ENCODE measurements around the gene FHL2. TPM values are rescaled to one million over a fixed set of nuclear protein-coding genes. Genes with fewer than 3 reads are reported as not detected.

Gene FHL2
- total and polyA plus RNA-seq, 2 of the 13 experiments (the other 11 are each of a cell fraction or from before 2014, with no cell fraction given) = 1.9 to 74.8 TPM

GRCh38 chr2:105377871-105378270 is 21.0 kb downstream of the FHL2 start:
- WGBS (ENCODE audit: low lambda C conversion rate) = 97% methylated on average over 3 of the region's 3 CpGs
- H3K79me2 ChIP-seq (ENCODE audit: insufficient read depth, low read length) = no peaks in the 10 kb centered on the region
- H3K9ac ChIP-seq (ENCODE audit: insufficient read depth, low read depth, low read length) = no peak overlapping the region
- intact Hi-C loops (cut with micrococcal nuclease; ENCODE audit: unreplicated experiment) = no loop called here
- no peaks in the 10 kb centered on the region for H3K9me3 ChIP-seq (ENCODE audit: low read length)
- in situ Hi-C loops (cut with HindIII; ENCODE audit: extremely low pct_ligation_motif_present, low pct_unique_long_range_greater_than_20kb) = no loop called here
- peaks cover 12% of the 10 kb centered on the region for H3K4me1 ChIP-seq (ENCODE audit: insufficient read depth, low read length)
- no peak for FAIRE-seq
- H3K36me3 ChIP-seq (replicated peaks in 1 of 2; ENCODE audit: control insufficient read depth in 1 of 2, insufficient read depth in 2 of 2, low read length in 2 of 2) = peaks cover 0 to 17% of the 10 kb centered on the region in 2 experiments; a peak in 3 of 5 replicates
- H3K4me3 ChIP-seq (replicated peaks in 1 of 3; ENCODE audit: insufficient read depth in 1 of 3, low read depth in 2 of 3, low read length in 3 of 3) = no peak overlapping the region
- H3K27ac ChIP-seq (ENCODE audit: extremely low read length, insufficient read depth, low read length) = no peak overlapping the region
- no TSS peak for BruUV-seq (replicated peaks)
- no peak for ATAC-seq
- ChIA-PET POLR2A (no interaction called here), CTCF (ENCODE audit: low intra/inter-chr PET ratio, low total read pairs) (interaction anchor here (1.1 kb wide), 1 partner anchor 144 kb away, joined by 3 read pairs; no protein-coding TSS in a partner anchor)
- H2AFZ ChIP-seq (ENCODE audit: low read length) = no peak overlapping the region
- no peak overlapping the region for H3K4me2 ChIP-seq (ENCODE audit: low read depth, low read length)
- DNase-seq (ENCODE audit: low spot score) = no peak
- H3K27me3 ChIP-seq (ENCODE audit: control insufficient read depth in 1 of 2, insufficient read depth in 2 of 2, low read length in 2 of 2) = no peaks in the 10 kb centered on the region
- H4K20me1 ChIP-seq (ENCODE audit: insufficient read depth, low read length) = no peaks in the 10 kb centered on the region; the same call in 1 of the 2 replicates
- peak; percentile 48 for TF ChIP-seq STAG1 (CRISPR knock-in tag; IDR thresholded peaks at IDR 0.05)
- no peak for TF ChIP-seq ZNF224 (CRISPR knock-in tag; IDR thresholded peaks at IDR 0.05)
- TF ChIP-seq SMC3 (IDR thresholded peaks at IDR 0.05; ENCODE audit: low read length) = peak; percentile 15; the same call in 1 of the 2 replicates
- no peak for TF ChIP-seq RARA (CRISPR knock-in tag; IDR thresholded peaks at IDR 0.05)
- no peak for TF ChIP-seq HOXA9 (CRISPR knock-in tag; IDR thresholded peaks at IDR 0.05; ENCODE audit: borderline replicate concordance)
- TF ChIP-seq CTCF (CRISPR knock-in tag; IDR thresholded peaks at IDR 0.05) = 0 out of 2 replicates have a peak, but pooled peaks have one; percentile 26

- no peak overlapping the region for H3K4me3 ChIP-seq (replicated peaks in 1 of 3; ENCODE audit: insufficient read depth in 1 of 3, low read depth in 2 of 3, low read length in 3 of 3)
- ChIA-PET CTCF (ENCODE audit: low intra/inter-chr PET ratio, low total read pairs) (no interaction called here), POLR2A (no interaction called here)
- no peaks in the 10 kb centered on the region for H3K27me3 ChIP-seq (ENCODE audit: control insufficient read depth in 1 of 2, insufficient read depth in 2 of 2, low read length in 2 of 2)
- H3K9ac ChIP-seq (ENCODE audit: insufficient read depth, low read depth, low read length) = no peak overlapping the region
- H3K4me1 ChIP-seq (ENCODE audit: insufficient read depth, low read length) = peaks cover 12% of the 10 kb centered on the region
- H4K20me1 ChIP-seq (ENCODE audit: insufficient read depth, low read length) = no peaks in the 10 kb centered on the region; the same call in 1 of the 2 replicates
- peaks cover 0 to 19% of the 10 kb centered on the region in 2 experiments; a peak in 3 of 5 replicates for H3K36me3 ChIP-seq (replicated peaks in 1 of 2; ENCODE audit: control insufficient read depth in 1 of 2, insufficient read depth in 2 of 2, low read length in 2 of 2)
- H2AFZ ChIP-seq (ENCODE audit: low read length) = no peak overlapping the region
- no peak overlapping the region for H3K4me2 ChIP-seq (ENCODE audit: low read depth, low read length)
- no peaks in the 10 kb centered on the region for H3K9me3 ChIP-seq (ENCODE audit: low read length)
- WGBS (ENCODE audit: low lambda C conversion rate) = 97% methylated on average over 5 of the region's 5 CpGs
- no TSS peak for BruUV-seq (replicated peaks)
- no peaks in the 10 kb centered on the region for H3K79me2 ChIP-seq (ENCODE audit: insufficient read depth, low read length)
- no peak for FAIRE-seq
- intact Hi-C loops (cut with micrococcal nuclease; ENCODE audit: unreplicated experiment) (no loop called here), in situ Hi-C loops (cut with HindIII; ENCODE audit: extremely low pct_ligation_motif_present, low pct_unique_long_range_greater_than_20kb) (no loop called here)
- no peak for ATAC-seq
- DNase-seq (ENCODE audit: low spot score) = no peak
- no peak overlapping the region for H3K27ac ChIP-seq (ENCODE audit: extremely low read length, insufficient read depth, low read length)
- TF ChIP-seq ATF4 (CRISPR knock-in tag; IDR thresholded peaks at IDR 0.05) (no peak), TFDP1 (CRISPR knock-in tag; IDR thresholded peaks at IDR 0.05; ENCODE audit: borderline replicate concordance) (no peak), ZNF883 (CRISPR knock-in tag; IDR thresholded peaks at IDR 0.05; ENCODE audit: not compliant biosample characterization) (no peak), XBP1 (CRISPR knock-in tag; IDR thresholded peaks at IDR 0.05) (no peak), GRHL1 (CRISPR knock-in tag; conservative IDR thresholded peaks at IDR 0.05) (no peak), ZNF224 (CRISPR knock-in tag; IDR thresholded peaks at IDR 0.05) (no peak), JARID2 (CRISPR knock-in tag; IDR thresholded peaks at IDR 0.05; ENCODE audit: insufficient replicate concordance) (no peak), DPF2 (CRISPR knock-in tag; IDR thresholded peaks at IDR 0.05; ENCODE audit: borderline replicate concordance, low read depth) (no peak)
Observed at GRCh38 chr2:105376789-105377240, 22.0 kb downstream of the FHL2 start.

Data from HepG2 (cell line).